ENCODE measurements around the gene RIF1. TPM values are rescaled to one million over a fixed set of nuclear protein-coding genes. Genes with fewer than 3 reads are reported as not detected.

RIF1 gene, protein sequence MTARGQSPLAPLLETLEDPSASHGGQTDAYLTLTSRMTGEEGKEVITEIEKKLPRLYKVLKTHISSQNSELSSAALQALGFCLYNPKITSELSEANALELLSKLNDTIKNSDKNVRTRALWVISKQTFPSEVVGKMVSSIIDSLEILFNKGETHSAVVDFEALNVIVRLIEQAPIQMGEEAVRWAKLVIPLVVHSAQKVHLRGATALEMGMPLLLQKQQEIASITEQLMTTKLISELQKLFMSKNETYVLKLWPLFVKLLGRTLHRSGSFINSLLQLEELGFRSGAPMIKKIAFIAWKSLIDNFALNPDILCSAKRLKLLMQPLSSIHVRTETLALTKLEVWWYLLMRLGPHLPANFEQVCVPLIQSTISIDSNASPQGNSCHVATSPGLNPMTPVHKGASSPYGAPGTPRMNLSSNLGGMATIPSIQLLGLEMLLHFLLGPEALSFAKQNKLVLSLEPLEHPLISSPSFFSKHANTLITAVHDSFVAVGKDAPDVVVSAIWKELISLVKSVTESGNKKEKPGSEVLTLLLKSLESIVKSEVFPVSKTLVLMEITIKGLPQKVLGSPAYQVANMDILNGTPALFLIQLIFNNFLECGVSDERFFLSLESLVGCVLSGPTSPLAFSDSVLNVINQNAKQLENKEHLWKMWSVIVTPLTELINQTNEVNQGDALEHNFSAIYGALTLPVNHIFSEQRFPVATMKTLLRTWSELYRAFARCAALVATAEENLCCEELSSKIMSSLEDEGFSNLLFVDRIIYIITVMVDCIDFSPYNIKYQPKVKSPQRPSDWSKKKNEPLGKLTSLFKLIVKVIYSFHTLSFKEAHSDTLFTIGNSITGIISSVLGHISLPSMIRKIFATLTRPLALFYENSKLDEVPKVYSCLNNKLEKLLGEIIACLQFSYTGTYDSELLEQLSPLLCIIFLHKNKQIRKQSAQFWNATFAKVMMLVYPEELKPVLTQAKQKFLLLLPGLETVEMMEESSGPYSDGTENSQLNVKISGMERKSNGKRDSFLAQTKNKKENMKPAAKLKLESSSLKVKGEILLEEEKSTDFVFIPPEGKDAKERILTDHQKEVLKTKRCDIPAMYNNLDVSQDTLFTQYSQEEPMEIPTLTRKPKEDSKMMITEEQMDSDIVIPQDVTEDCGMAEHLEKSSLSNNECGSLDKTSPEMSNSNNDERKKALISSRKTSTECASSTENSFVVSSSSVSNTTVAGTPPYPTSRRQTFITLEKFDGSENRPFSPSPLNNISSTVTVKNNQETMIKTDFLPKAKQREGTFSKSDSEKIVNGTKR (N-terminal part only)
- total RNA-seq (2022; extraction: Qiagen RNA extraction; ENCODE audit: low read depth), result 17.8 to 26.4 TPM (median 24.8 TPM) in 5 replicates

DNA sequence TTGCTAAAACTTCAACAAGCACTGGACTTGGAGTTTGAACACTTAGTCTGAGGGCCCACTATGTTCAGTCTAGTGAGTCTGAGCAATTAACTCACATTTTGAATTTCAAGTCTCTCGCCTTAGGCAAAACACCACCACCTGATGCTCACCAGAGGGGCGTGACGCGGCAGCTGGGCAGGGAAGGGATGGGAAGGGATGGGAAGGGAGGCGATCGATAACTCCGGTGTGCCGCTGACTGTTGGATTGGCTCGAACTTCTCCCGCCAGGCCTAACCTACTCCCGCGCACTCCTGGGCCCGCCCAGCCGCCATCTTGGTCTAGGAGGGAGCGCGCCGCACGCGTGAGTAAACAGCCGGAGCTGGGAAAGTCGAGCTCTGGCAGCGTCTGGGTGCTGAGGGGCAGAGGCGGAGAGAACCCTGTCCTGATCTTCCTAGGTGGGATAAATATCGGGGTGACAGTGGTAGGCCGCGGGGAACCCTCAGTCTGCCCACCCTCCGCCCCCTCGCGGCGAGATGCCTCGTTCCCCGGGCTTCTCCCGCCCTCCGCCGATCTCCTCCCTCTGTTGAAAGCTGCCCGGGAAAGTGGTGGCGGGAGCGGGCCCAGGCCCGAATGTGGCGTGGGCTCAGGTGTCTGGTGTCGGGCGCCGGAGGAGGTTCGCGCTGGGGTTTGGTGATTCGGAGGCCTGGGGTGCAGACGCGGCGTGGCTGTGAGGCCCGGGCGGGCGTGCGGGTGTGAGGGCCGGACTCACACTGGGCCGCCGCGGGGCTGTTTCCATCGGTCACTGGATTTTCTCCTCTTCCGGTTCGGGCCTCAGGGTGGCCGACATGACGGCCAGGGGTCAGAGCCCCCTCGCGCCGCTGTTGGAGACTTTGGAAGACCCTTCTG, at the start of gene RIF1:
Gene RIF1 (plus strand): TSS at position 302 of the 884 bp plus-strand sequence. CDS start 522 bp downstream, at position 824.

Other genes starting within 250 kb of the RIF1 start
- gene RBM43, start 148.0 kb upstream of the RIF1 start, total RNA-seq (2022; extraction: Qiagen RNA extraction; ENCODE audit: low read depth), result 2.4 to 5.6 TPM (median 3.9 TPM) in 5 replicates
- 12.6 to 15.4 TPM (median 13.5 TPM) in 5 replicates for gene NMI, start 120.2 kb upstream of the RIF1 start, total RNA-seq (2022; extraction: Qiagen RNA extraction; ENCODE audit: low read depth)
- gene TNFAIP6, start 52.3 kb upstream of the RIF1 start, total RNA-seq (2022; extraction: Qiagen RNA extraction; ENCODE audit: low read depth), result 1.4 to 3.0 TPM (median 2.1 TPM) in 5 replicates

Measured in A549 treated with DMSO at 1 μM for 4 hours (cell line).